Dedifferentiated amniotic fluid mesenchymal stem cell (primary cell): ENCODE measurements around the gene NAV2.
"Not testable (repeated sequence)": the region's sequence is repeated elsewhere in the genome, so short reads cannot be mapped to it uniquely, and the experiment has no call there.

ENCODE experiments used
- DNase-seq: peaks from one replicate; pipeline ENCODE4 v3.0.0-alpha.2; 2016; ENCODE audit errors: extremely low spot score

The NAV2 gene

GRCh38 chr11:20080032-20080685 lies 367.5 kb downstream of the NAV2 start:
- no peak for DNase-seq

- DNase-seq, result no peak
Observed at GRCh38 chr11:20081336-20081735, 368.7 kb downstream of the NAV2 start.

- DNase-seq, result not testable (repeated sequence)
Observed at GRCh38 chr11:20083877-20084276, 371.2 kb downstream of the NAV2 start.

- no peak for DNase-seq
Observed at GRCh38 chr11:20084921-20085814, 372.5 kb downstream of the NAV2 start.

GRCh38 chr11:20085918-20086317 lies 373.3 kb downstream of the NAV2 start:
- no peak for DNase-seq

GRCh38 chr11:20087118-20087521 lies 374.5 kb downstream of the NAV2 start:
- DNase-seq, result peak; percentile 37

- DNase-seq, result no peak
Observed at GRCh38 chr11:20088397-20089225, 376.0 kb downstream of the NAV2 start.

- DNase-seq, result no peak
Observed at GRCh38 chr11:20089367-20089766, 376.7 kb downstream of the NAV2 start.

- peak; percentile 27 for DNase-seq
Observed at GRCh38 chr11:20089796-20090653, 377.4 kb downstream of the NAV2 start.

GRCh38 chr11:20090654-20091374 lies 378.2 kb downstream of the NAV2 start:
- no peak for DNase-seq

GRCh38 chr11:20093775-20094174 lies 381.1 kb downstream of the NAV2 start:
- DNase-seq, result no peak

GRCh38 chr11:20095189-20095588 lies 382.6 kb downstream of the NAV2 start:
- DNase-seq, result no peak

GRCh38 chr11:20097319-20098221 lies 384.9 kb downstream of the NAV2 start:
- DNase-seq, result peak; percentile 73

GRCh38 chr11:20099527-20099926 lies 386.9 kb downstream of the NAV2 start:
- DNase-seq, result no peak

GRCh38 chr11:20102397-20102796 lies 389.8 kb downstream of the NAV2 start:
- no peak for DNase-seq

GRCh38 chr11:20103281-20103680 lies 390.6 kb downstream of the NAV2 start:
- DNase-seq, result no peak

- DNase-seq, result no peak
Observed at GRCh38 chr11:20105427-20105826, 392.8 kb downstream of the NAV2 start.

- DNase-seq, result no peak
Observed at GRCh38 chr11:20109731-20110445, 397.3 kb downstream of the NAV2 start.
